Measurements from ENCODE around the gene SLC37A1. TPM values are rescaled to one million over a fixed set of nuclear protein-coding genes. Genes with fewer than 3 reads are reported as not detected.
A peak's percentile ranks its signal among the peaks of the same experiment; 100 is the strongest.

Gene SLC37A1
- total and polyA plus RNA-seq, 9 of the 15 experiments (the other 6 are each of a cell fraction or from before 2014, with no cell fraction given): 0.06 to 3.4 (median 0.40) TPM

DNA sequence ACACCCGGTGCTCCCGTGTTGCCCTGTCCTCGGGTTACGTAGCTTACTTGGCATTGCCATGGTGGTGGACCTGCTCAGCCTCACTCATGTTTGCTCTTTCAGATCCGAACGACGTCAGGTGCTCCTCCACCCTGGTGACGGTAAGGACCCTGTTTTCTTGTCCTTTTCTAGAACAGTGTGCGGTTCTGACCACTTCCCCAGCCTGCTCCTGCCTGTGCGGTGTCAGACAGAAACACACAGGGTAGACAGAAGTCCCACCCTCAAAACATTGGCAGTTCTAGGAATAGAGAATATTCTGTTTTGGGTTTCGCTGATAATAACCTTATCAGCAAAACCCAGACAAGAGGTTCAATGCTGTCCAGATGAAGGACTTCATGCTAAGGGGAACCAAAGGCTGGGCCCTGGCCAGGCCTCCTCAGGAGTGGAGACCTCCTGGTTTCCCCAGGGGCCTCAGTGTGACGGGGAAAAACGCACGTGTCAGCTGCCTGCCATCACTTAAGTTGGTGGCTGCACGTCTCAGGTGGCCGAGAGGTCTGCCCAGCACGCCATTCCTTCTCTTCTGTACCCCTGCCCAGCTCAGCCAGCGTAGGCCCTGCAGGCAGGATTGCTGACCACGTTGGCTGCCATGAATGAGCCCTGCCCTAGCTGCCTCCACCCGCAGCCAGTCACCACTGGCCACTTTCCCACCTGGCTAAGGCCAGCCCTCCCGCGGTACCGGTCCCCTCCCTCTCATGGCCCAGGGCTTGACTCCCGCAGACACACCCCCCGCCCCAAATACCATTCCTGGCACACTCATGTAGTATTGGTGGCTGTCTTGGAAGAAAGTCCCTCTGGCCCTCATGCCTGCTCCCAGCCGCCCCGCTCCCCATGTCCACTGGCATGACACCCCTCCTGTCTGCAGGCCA, 33.6 kb downstream of the SLC37A1 start (continued):
- TF ChIP-seq, protein P1, sequence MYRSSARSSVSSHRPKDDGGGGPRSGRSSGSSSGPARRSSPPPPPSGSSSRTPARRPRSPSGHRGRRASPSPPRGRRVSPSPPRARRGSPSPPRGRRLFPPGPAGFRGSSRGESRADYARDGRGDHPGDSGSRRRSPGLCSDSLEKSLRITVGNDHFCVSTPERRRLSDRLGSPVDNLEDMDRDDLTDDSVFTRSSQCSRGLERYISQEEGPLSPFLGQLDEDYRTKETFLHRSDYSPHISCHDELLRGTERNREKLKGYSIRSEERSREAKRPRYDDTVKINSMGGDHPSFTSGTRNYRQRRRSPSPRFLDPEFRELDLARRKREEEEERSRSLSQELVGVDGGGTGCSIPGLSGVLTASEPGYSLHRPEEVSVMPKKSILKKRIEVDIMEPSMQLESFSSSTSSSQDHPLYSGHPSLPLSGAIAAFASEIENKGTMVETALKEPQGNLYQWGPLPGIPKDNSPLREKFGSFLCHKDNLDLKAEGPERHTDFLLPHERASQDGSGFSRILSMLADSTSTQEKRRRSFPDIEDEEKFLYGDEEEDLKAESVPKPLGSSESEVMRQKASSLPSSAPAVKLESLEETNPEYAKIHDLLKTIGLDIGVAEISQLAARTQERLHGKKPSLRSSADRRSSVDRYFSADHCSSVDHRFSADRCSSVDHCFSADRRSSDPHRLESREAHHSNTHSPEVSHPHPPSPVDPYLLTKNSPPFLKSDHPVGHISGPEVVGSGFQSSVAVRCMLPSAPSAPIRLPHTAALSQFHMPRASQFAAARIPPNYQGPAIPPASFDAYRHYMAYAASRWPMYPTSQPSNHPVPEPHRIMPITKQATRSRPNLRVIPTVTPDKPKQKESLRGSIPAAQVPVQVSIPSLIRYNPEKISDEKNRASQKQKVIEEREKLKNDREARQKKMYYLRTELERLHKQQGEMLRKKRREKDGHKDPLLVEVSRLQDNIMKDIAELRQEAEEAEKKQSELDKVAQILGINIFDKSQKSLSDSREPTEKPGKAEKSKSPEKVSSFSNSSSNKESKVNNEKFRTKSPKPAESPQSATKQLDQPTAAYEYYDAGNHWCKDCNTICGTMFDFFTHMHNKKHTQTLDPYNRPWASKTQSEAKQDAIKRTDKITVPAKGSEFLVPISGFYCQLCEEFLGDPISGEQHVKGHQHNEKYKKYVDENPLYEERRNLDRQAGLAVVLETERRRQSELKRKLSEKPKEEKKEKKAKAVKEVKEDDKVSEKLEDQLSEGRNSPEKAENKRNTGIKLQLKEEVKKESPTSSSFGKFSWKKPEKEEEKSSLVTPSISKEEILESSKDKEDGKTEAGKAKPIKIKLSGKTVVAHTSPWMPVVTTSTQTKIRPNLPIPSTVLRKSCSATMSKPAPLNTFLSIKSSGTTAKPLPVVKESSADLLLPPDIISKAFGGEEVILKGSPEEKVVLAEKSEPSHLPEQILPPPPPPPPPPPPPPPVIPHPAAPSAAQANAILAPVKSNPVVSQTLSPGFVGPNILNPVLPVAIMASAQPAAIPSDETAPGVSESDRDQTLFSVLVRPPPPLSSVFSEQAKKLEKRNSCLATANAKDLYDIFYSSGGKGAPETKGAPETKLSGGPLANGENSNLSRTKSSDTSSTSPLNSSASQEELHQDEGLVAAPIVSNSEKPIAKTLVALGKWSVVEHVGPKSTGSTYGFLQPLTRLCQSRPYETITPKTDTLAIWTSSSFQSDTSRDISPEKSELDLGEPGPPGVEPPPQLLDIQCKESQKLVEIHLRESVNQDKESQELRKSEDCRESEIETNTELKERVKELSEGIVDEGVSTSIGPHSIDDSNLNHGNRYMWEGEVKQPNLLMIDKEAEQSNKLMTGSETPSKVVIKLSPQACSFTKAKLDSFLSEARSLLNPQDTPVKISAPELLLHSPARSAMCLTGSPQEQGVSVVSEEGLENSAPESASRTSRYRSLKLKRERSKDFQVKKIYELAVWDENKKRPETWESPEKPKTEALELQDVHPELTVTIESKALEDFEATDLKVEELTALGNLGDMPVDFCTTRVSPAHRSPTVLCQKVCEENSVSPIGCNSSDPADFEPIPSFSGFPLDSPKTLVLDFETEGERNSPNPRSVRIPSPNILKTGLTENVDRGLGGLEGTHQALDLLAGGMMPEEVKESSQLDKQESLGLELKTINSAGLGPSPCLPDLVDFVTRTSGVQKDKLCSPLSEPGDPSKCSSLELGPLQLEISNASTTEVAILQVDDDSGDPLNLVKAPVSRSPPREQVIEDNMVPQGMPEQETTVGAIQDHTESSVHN (IDR thresholded peaks at IDR 0.05; ENCODE audit: borderline replicate concordance in 1 of 2, low read depth in 1 of 2): peak in 1 of 2 experiments; percentile 30; a peak in 1 of 4 replicates
- TF ChIP-seq RAD21 (CRISPR knock-in tag; conservative IDR thresholded peaks at IDR 0.05 in 1 of 2, IDR thresholded peaks at IDR 0.05 in 1 of 2): peak in 1 of 2 experiments; percentile 23; a peak in 2 of 4 replicates
- no peak for TF ChIP-seq HDAC8 (tag; IDR thresholded peaks at IDR 0.05)
- no peak; the same call in 1 of the 2 replicates for TF ChIP-seq ZNF695 (CRISPR knock-in tag; IDR thresholded peaks at IDR 0.05)
- TF ChIP-seq ZNF146 (CRISPR knock-in tag; IDR thresholded peaks at IDR 0.05; ENCODE audit: unreplicated experiment): no peak
- peak; percentile 20 for TF ChIP-seq ZFP36 (IDR thresholded peaks at IDR 0.05; ENCODE audit: low read depth, low read length, partially characterized antibody)
- TF ChIP-seq NFIC (IDR thresholded peaks at IDR 0.05): peak; percentile 85
- TF ChIP-seq NR2F6 (CRISPR knock-in tag; IDR thresholded peaks at IDR 0.05): no peak
- TF ChIP-seq, protein P2, sequence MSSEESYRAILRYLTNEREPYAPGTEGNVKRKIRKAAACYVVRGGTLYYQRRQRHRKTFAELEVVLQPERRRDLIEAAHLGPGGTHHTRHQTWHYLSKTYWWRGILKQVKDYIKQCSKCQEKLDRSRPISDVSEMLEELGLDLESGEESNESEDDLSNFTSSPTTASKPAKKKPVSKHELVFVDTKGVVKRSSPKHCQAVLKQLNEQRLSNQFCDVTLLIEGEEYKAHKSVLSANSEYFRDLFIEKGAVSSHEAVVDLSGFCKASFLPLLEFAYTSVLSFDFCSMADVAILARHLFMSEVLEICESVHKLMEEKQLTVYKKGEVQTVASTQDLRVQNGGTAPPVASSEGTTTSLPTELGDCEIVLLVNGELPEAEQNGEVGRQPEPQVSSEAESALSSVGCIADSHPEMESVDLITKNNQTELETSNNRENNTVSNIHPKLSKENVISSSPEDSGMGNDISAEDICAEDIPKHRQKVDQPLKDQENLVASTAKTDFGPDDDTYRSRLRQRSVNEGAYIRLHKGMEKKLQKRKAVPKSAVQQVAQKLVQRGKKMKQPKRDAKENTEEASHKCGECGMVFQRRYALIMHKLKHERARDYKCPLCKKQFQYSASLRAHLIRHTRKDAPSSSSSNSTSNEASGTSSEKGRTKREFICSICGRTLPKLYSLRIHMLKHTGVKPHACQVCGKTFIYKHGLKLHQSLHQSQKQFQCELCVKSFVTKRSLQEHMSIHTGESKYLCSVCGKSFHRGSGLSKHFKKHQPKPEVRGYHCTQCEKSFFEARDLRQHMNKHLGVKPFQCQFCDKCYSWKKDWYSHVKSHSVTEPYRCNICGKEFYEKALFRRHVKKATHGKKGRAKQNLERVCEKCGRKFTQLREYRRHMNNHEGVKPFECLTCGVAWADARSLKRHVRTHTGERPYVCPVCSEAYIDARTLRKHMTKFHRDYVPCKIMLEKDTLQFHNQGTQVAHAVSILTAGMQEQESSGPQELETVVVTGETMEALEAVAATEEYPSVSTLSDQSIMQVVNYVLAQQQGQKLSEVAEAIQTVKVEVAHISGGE (CRISPR knock-in tag; IDR thresholded peaks at IDR 0.05): peak in 1 of 3 experiments; percentile 85; a peak in 2 of 6 replicates
- TF ChIP-seq FOXK2 (conservative IDR thresholded peaks at IDR 0.05 in 1 of 2, IDR thresholded peaks at IDR 0.05 in 1 of 2; ENCODE audit: low read depth in 2 of 2): peak; percentile 79 to 86; a peak in 2 of 4 replicates
- TF ChIP-seq RFX5 (IDR thresholded peaks at IDR 0.05; ENCODE audit: low read depth, low read length): no peak
- TF ChIP-seq GATAD2B (IDR thresholded peaks at IDR 0.05; ENCODE audit: borderline replicate concordance): peak; percentile 57; the same call in 1 of the 2 replicates
- peak; percentile 98 for TF ChIP-seq ZNF316 (IDR thresholded peaks at IDR 0.05)
- peak; percentile 25; the same call in 1 of the 2 replicates for TF ChIP-seq HIVEP1 (CRISPR knock-in tag; IDR thresholded peaks at IDR 0.05)

All from K562 (cell line).